ENCODE data around the gene NDUFA11.

- TF ChIP-seq PHF21A (CRISPR knock-in tag; IDR thresholded peaks at IDR 0.05), result no peak
- TF ChIP-seq MAX (IDR thresholded peaks at IDR 0.05), result no peak
- no peak for TF ChIP-seq PAX8 (CRISPR knock-in tag; IDR thresholded peaks at IDR 0.05; ENCODE audit: borderline replicate concordance)
- no peak for TF ChIP-seq ZFX (CRISPR knock-in tag; IDR thresholded peaks at IDR 0.05; ENCODE audit: low read depth)
- TF ChIP-seq ZNF143 (CRISPR knock-in tag; IDR thresholded peaks at IDR 0.05), result no peak
- TF ChIP-seq, protein P1, sequence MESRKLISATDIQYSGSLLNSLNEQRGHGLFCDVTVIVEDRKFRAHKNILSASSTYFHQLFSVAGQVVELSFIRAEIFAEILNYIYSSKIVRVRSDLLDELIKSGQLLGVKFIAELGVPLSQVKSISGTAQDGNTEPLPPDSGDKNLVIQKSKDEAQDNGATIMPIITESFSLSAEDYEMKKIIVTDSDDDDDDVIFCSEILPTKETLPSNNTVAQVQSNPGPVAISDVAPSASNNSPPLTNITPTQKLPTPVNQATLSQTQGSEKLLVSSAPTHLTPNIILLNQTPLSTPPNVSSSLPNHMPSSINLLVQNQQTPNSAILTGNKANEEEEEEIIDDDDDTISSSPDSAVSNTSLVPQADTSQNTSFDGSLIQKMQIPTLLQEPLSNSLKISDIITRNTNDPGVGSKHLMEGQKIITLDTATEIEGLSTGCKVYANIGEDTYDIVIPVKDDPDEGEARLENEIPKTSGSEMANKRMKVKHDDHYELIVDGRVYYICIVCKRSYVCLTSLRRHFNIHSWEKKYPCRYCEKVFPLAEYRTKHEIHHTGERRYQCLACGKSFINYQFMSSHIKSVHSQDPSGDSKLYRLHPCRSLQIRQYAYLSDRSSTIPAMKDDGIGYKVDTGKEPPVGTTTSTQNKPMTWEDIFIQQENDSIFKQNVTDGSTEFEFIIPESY (CRISPR knock-in tag; IDR thresholded peaks at IDR 0.05), result no peak
- TF ChIP-seq, protein P2, sequence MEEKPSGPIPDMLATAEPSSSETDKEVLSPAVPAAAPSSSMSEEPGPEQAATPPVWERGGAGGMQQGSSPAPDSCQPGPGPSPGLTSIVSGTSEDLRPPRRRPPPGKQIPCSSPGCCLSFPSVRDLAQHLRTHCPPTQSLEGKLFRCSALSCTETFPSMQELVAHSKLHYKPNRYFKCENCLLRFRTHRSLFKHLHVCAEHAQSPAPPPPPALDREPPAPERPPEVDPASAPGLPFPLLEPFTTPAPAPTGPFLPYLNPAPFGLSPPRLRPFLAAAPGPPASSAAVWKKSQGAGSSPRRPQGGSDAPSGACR (CRISPR knock-in tag; IDR thresholded peaks at IDR 0.05), result no peak
- TF ChIP-seq, protein P3, sequence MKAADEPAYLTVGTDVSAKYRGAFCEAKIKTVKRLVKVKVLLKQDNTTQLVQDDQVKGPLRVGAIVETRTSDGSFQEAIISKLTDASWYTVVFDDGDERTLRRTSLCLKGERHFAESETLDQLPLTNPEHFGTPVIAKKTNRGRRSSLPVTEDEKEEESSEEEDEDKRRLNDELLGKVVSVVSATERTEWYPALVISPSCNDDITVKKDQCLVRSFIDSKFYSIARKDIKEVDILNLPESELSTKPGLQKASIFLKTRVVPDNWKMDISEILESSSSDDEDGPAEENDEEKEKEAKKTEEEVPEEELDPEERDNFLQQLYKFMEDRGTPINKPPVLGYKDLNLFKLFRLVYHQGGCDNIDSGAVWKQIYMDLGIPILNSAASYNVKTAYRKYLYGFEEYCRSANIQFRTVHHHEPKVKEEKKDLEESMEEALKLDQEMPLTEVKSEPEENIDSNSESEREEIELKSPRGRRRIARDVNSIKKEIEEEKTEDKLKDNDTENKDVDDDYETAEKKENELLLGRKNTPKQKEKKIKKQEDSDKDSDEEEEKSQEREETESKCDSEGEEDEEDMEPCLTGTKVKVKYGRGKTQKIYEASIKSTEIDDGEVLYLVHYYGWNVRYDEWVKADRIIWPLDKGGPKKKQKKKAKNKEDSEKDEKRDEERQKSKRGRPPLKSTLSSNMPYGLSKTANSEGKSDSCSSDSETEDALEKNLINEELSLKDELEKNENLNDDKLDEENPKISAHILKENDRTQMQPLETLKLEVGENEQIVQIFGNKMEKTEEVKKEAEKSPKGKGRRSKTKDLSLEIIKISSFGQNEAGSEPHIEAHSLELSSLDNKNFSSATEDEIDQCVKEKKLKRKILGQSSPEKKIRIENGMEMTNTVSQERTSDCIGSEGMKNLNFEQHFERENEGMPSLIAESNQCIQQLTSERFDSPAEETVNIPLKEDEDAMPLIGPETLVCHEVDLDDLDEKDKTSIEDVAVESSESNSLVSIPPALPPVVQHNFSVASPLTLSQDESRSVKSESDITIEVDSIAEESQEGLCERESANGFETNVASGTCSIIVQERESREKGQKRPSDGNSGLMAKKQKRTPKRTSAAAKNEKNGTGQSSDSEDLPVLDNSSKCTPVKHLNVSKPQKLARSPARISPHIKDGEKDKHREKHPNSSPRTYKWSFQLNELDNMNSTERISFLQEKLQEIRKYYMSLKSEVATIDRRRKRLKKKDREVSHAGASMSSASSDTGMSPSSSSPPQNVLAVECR (CRISPR knock-in tag; IDR thresholded peaks at IDR 0.05; ENCODE audit: borderline replicate concordance), result no peak
- TF ChIP-seq, protein P4, sequence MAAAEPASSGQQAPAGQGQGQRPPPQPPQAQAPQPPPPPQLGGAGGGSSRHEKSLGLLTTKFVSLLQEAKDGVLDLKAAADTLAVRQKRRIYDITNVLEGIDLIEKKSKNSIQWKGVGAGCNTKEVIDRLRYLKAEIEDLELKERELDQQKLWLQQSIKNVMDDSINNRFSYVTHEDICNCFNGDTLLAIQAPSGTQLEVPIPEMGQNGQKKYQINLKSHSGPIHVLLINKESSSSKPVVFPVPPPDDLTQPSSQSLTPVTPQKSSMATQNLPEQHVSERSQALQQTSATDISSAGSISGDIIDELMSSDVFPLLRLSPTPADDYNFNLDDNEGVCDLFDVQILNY (CRISPR knock-in tag; conservative IDR thresholded peaks at IDR 0.05), result no peak
- TF ChIP-seq CTCF (CRISPR knock-in tag; IDR thresholded peaks at IDR 0.05), result no peak
- TF ChIP-seq SP1 (IDR thresholded peaks at IDR 0.05), result no peak
- no peak for TF ChIP-seq SP1 (CRISPR knock-in tag; IDR thresholded peaks at IDR 0.05)
- no peak for TF ChIP-seq POLR2A (IDR thresholded peaks at IDR 0.05; ENCODE audit: insufficient read depth in 1 of 2, low read depth in 2 of 2, low read length in 2 of 2)
- no peak for TF ChIP-seq RAD51 (IDR thresholded peaks at IDR 0.05; ENCODE audit: borderline replicate concordance)
Measured at GRCh38 chr19:5873617-5874199, 29.9 kb downstream of the NDUFA11 start.
